Measurements from ENCODE around the gene ANAPC4. TPM values are rescaled to one million over a fixed set of nuclear protein-coding genes. Genes with fewer than 3 reads are reported as not detected.

The ANAPC4 gene
- total RNA-seq, 2 experiments from 2014 or later = 32.7 to 50.6 TPM

GRCh38 chr4:25401066-25401465 lies 24.0 kb downstream of the ANAPC4 start:
- no peak overlapping the region for H3K27ac ChIP-seq (ENCODE audit: low read depth, low read length, poor library complexity, severe bottlenecking)
- H3K79me2 ChIP-seq (ENCODE audit: insufficient read depth, low read depth, low read length) = no peaks in the 10 kb centered on the region
- no TSS peak for BruUV-seq (replicated peaks)
- intact Hi-C loops (cut with micrococcal nuclease; ENCODE audit: unreplicated experiment) = no loop called here
- no peak overlapping the region for H2AFZ ChIP-seq (ENCODE audit: low read length)
- peaks cover 83% of the 10 kb centered on the region for H3K36me3 ChIP-seq (ENCODE audit: insufficient read depth, low read length)
- no peak overlapping the region for H3K4me3 ChIP-seq (ENCODE audit: low read depth, low read length, poor library complexity, severe bottlenecking)
- no peaks in the 10 kb centered on the region for H3K9me2 ChIP-seq (ENCODE audit: insufficient read depth, low read length)
- DNase-seq (ENCODE audit: low spot score) = no peak
- H3K9me3 ChIP-seq (ENCODE audit: low read length) = peaks cover 9% of the 10 kb centered on the region
- no peaks in the 10 kb centered on the region for H4K20me1 ChIP-seq (ENCODE audit: insufficient read depth, low read length)
- ChIA-PET POLR2A (no interaction called here), CTCF (ENCODE audit: unreplicated experiment) (no interaction called here)
- no peaks in the 10 kb centered on the region for H3K4me1 ChIP-seq (ENCODE audit: insufficient read depth, low read length, poor library complexity, severe bottlenecking)
- no peak overlapping the region for H3K4me2 ChIP-seq (ENCODE audit: low read length)
- no peak for TF ChIP-seq EZH2phosphoT487 (IDR thresholded peaks at IDR 0.05; ENCODE audit: borderline replicate concordance, low read depth, low read length)
- TF ChIP-seq CTCF (conservative IDR thresholded peaks at IDR 0.05; ENCODE audit: low read length) = no peak

- TF ChIP-seq EZH2phosphoT487 (IDR thresholded peaks at IDR 0.05; ENCODE audit: borderline replicate concordance, low read depth, low read length) = no peak
- TF ChIP-seq CTCF (conservative IDR thresholded peaks at IDR 0.05; ENCODE audit: low read length) = no peak
- H3K36me3 ChIP-seq (ENCODE audit: insufficient read depth, low read length) = peaks cover 82% of the 10 kb centered on the region
- CTCF ChIA-PET (ENCODE audit: unreplicated experiment) = no interaction called here
- POLR2A ChIA-PET = no interaction called here
- intact Hi-C loops (cut with micrococcal nuclease; ENCODE audit: unreplicated experiment) = no loop called here
- no peak for DNase-seq (ENCODE audit: low spot score)
- H3K79me2 ChIP-seq (ENCODE audit: insufficient read depth, low read depth, low read length) = no peaks in the 10 kb centered on the region
- no peak overlapping the region for H2AFZ ChIP-seq (ENCODE audit: low read length)
- H4K20me1 ChIP-seq (ENCODE audit: insufficient read depth, low read length) = no peaks in the 10 kb centered on the region
- no peaks in the 10 kb centered on the region for H3K4me1 ChIP-seq (ENCODE audit: insufficient read depth, low read length, poor library complexity, severe bottlenecking)
- no peak overlapping the region for H3K4me2 ChIP-seq (ENCODE audit: low read length)
- BruUV-seq (replicated peaks) = no TSS peak
- H3K9me2 ChIP-seq (ENCODE audit: insufficient read depth, low read length) = no peaks in the 10 kb centered on the region
- H3K9me3 ChIP-seq (ENCODE audit: low read length) = no peaks in the 10 kb centered on the region
- no peak overlapping the region for H3K4me3 ChIP-seq (ENCODE audit: low read depth, low read length, poor library complexity, severe bottlenecking)
- H3K27ac ChIP-seq (ENCODE audit: low read depth, low read length, poor library complexity, severe bottlenecking) = no peak overlapping the region
Measured at GRCh38 chr4:25402521-25402920, 25.5 kb downstream of the ANAPC4 start.

- DNase-seq (ENCODE audit: low spot score) = no peak
- BruUV-seq (replicated peaks) = no TSS peak
- Histone ChIP-seq H3K4me3 (ENCODE audit: low read depth, low read length, poor library complexity, severe bottlenecking) (no peak overlapping the region), H3K4me1 (ENCODE audit: insufficient read depth, low read length, poor library complexity, severe bottlenecking) (no peaks in the 10 kb centered on the region), H4K20me1 (ENCODE audit: insufficient read depth, low read length) (no peaks in the 10 kb centered on the region), H3K4me2 (ENCODE audit: low read length) (no peak overlapping the region), H3K9me2 (ENCODE audit: insufficient read depth, low read length) (no peaks in the 10 kb centered on the region), H3K27ac (ENCODE audit: low read depth, low read length, poor library complexity, severe bottlenecking) (no peak overlapping the region), H3K9me3 (ENCODE audit: low read length) (no peaks in the 10 kb centered on the region), H2AFZ (ENCODE audit: low read length) (no peak overlapping the region), H3K36me3 (ENCODE audit: insufficient read depth, low read length) (peaks cover 80% of the 10 kb centered on the region), H3K79me2 (ENCODE audit: insufficient read depth, low read depth, low read length) (no peaks in the 10 kb centered on the region)
- CTCF ChIA-PET (ENCODE audit: unreplicated experiment) = no interaction called here
- intact Hi-C loops (cut with micrococcal nuclease; ENCODE audit: unreplicated experiment) = no loop called here
- POLR2A ChIA-PET = interaction anchor here (0.7 kb wide), 1 partner anchor 51 kb away, joined by 3 read pairs; no protein-coding TSS in a partner anchor
- TF ChIP-seq EZH2phosphoT487 (IDR thresholded peaks at IDR 0.05; ENCODE audit: borderline replicate concordance, low read depth, low read length) (no peak), CTCF (conservative IDR thresholded peaks at IDR 0.05; ENCODE audit: low read length) (no peak)
Measured at GRCh38 chr4:25403699-25404098, 26.6 kb downstream of the ANAPC4 start.
